GM19043 (cell line): ENCODE measurements around the gene TPRN.

Experiments
- ATAC-seq: cut with Tn5 transposase; IDR thresholded peaks from one replicate; pipeline ENCODE4 v1.9.1; 2021; ENCODE audit warnings: low read depth; ENCODE audit not compliant: unreplicated experiment

The TPRN gene

DNA sequence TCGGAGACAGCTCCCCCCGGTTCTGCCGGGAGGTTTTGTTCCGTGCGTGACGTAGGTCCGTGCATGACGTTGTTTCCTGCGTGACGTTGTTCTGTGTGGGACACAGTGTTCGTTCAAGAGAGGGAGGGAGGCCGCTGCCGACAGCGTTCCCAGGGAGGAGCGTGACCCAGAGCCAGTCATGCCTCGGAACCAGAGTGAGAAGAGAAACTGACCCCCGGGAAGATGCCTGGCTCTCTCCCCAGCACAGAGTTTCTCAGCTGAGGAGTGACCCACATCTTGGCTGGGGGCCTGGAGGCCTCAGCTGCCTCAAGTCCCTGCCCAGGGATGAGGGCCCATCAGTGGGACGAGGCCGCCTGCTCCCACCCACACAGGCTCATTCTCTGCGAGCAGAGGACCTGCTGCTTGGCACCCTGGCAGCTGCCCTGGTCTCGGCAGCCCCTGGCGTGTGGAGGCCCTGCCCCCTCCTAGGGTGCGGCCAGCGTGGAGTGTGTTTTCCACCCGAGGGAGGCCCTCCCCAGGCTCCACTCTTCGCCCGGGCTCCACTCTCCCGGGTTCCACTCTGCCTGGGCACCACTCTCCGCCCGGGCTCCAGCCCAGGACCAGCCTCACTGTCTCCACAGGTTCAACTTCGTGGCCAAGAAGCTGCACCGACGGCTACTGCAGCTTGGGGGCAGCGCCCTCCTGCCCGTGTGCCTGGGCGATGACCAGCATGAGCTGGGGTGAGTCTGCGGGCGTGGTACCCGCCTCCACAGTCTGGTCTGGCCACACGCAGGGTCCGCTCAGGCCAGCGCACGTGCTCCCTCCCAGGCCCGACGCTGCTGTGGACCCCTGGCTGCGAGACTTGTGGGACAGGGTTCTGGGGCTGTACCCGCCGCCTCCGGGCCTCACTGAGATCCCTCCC, 12.9 kb upstream of the TPRN start:
- no peak for ATAC-seq

DNA sequence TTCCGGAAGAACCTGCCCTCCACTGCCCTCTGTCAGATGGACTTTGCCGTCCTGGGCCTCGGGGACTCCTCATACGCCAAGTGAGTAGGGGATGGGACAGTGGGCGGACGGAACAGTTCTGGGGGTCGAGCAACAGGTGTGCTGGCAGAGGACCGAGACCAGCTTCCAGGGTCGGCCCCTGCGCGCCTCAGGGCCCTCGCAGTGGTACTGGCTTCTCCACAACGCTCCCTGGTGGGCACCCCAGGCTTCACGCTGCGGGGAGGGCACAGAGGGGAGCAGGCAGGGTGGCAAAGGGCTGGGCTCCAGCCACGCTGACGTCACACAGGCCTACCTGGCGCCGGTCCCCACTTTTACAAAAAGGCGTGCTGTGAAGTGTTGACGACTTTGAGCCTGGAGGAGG, 12.0 kb upstream of the TPRN start:
- no peak for ATAC-seq

DNA sequence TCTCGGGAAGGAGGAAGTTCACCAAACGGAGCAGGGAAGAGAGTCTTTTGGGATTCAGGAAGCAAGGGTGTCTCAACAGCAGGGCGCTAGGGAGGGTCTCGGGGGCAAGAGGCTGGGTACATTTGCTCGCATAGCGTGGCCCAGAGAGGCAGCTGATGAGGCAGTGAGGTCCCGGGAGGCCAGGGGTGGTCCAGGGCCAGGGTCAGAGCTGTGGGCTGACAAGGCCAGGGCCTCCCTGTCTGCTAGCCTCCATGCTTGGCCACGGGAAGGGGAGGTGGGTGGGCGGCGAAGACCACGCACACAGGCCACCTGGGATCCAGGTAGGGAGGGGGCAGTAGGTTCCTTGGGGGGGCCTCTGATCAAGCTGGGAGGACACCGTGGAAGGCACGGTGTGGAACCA, 11.0 kb upstream of the TPRN start:
- no peak for ATAC-seq

DNA sequence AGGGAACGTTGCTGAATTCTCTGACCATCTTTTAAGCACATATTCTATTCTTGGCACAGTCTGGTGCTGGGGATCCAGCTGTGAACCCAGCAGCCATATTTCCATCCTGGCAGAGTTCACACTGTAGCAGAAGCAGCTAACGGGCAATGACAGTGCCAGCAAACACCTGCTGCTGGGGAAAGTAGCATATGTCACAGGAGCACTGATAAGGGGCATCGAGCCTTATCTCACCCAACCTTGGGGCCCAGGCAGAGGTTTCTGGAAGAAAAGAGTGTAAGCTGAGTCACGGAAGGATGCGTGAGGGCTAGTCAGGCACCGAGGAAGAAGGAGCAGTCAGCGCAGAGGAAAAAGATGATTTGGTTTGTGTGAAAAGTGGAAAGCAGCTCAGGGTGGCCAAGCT, 6.1 kb upstream of the TPRN start:
- no peak for ATAC-seq

DNA sequence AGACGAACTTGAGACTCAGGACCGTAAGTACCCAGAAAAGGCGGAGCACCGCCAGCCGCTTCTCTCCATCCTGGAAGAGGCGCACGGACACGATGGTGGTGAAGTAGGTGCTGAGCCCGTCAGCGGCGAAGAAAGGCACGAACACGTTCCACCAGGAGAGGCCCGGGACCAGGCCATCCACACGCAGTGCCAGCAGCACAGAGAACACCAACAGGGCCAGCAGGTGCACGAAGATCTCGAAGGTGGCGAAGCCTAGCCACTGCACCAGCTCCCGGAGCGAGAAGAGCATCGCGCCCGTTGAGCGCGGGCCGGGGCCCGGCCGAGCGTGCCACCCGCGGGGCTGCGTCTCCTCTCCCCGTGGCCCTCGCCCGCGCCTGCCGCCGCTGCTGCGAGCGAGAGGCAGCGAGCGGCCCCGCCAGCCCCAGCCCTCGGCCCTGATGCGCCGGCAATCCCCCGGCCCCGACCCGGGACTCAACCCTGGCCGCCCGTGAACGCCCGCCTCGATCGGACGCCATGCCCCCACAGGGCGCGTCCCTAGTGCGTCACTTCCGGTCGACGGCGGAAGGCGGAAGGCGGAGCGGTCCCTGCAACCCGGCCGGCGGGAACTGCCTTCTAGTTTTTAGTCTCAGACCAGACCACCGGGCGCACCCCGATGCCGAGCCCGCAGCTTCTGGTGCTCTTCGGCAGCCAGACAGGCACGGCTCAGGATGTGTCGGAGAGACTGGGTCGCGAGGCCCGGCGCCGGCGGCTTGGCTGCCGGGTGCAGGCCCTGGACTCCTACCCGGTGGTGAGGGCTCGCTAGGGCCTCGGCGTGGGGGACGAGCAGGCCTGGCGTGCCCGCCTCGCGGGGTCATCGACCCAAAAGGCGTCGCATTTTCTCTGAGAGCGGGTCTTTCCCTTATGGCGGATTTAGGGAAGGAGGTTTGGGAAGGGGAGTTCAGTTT, 4.9 kb upstream of the TPRN start, which contains the start of the genes NDOR1 and TMEM203:
Gene NDOR1 (plus strand): TSS at position 575 of the 944 bp plus-strand sequence. CDS start 78 bp downstream, at position 653.
Gene TMEM203 (minus strand): TSS at position 523 of the 944 bp plus-strand sequence. CDS start 234 bp downstream, at position 289.
- no peak for ATAC-seq

DNA sequence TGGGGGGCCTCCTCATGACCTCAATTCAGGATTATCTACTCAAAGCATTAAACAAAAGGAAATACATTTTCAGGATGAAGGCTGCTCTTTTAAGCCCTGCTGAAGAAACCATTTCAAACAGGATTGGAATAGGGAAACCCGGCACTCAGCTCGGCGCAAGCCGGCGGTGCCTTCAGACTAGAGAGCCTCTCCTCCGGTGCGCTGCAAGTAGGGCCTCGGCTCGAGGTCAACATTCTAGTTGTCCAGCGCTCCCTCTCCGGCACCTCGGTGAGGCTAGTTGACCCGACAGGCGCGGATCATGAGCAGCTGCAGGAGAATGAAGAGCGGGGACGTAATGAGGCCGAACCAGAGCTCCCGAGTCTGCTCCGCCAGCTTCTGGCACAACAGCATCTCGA, 4.2 kb upstream of the TPRN start:
- no peak for ATAC-seq

DNA sequence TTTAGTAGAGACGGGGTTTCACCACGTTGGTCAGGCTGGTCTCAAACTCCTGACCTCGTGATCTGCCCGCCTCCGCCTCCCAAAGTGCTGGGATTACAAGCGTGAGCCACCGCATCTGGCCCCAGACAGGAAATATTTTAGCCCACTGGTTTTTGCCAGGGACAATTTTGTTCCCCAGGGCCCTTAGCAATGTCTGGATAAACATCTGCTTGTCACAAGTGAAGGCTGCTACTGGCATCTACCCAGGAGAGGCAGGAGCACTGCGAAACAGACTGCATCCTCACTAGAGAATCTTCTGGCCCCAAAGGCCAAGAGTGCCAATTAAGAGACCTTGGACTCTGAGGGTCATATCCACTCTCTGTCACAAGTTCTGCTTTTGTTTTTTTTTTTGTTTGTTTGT, 2.4 kb upstream of the TPRN start:
- no peak for ATAC-seq

DNA sequence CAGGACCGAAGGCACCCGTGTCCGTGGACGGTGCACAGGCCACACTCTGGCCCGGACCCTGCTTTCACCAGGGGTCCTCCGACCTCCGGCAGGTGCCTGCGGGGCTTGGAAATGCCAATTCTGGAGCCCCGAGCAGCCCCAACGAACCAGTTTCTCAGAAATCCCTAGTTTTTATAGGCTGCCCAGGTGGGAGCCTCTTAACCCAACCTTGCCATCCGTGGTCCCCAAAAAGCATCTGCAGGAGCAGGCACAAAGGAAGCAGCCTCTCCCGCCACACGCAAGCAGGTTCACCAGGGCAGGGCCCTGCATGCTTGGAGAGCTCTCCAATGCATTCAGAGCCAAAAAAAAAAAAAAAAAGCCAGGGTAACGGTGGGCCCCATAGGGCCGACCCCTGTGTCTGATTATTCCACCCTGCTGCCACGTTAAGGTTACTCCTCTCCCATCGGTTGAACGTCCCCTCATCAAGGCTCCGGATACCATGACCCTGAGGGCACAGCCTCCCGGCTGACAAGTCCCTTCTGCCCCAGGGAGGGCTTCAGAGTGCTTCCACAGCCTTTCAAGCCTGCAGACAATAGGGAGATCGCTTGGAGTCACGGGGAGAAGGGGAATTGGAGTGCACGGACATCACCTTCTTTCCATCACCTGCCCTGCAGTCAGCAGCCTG, 796 bp upstream of the TPRN start:
- no peak for ATAC-seq

DNA sequence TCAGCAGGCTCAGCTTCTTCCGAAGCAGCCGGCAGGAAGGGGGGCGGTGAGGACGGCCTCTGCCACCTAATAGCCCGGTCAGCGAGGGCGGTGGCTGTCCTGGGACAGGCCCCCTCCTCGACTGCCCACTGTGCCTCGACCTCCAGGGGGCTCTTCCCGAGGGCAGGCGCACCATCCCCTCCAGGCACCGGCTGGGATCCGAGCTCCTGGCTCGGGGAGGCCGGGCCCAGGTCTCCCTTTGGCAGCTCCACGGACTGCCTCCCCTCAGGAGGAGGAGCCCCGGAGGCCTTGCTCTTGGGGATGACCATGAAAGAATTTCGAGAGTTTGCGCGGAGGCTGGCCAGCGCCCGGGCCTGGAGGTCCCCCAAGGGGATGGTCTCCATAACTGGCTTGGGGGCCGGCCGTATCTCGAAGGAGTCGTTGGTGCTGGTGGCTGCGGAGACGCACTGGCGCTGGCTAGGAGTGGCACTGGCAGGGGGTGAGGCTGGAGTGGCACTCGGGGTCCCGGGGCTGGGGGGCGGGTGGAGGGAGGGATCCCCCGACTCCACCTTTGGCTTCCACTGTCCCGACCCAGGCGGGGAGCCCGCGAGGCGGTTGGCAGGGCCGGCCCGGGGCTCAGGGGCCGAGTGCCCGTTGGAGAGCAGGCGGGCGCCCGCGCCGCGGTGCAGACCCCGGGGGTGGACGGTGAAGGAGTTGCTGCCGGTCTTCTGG, 975 bp downstream of the TPRN start:
- ATAC-seq = no peak

DNA sequence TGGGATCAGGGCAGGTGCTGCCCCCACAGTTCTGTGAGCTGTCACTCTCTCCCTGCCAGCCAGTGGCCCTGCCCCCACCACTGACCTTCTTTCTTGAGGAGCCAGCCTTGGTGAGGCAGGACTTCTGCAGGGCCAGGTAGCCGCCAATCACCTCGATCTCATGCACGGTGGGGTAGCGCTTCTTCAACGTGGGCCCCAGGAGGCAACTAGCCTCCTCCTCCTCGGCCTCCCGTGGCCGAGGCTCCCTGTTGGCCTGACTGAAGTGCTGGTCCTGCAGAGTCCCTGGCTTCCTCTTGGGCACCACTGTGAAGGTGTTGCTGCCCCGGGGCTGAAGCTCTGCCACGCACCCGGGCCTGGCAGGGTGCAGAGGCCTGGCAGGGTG, 1.6 kb downstream of the TPRN start:
- ATAC-seq = no peak

DNA sequence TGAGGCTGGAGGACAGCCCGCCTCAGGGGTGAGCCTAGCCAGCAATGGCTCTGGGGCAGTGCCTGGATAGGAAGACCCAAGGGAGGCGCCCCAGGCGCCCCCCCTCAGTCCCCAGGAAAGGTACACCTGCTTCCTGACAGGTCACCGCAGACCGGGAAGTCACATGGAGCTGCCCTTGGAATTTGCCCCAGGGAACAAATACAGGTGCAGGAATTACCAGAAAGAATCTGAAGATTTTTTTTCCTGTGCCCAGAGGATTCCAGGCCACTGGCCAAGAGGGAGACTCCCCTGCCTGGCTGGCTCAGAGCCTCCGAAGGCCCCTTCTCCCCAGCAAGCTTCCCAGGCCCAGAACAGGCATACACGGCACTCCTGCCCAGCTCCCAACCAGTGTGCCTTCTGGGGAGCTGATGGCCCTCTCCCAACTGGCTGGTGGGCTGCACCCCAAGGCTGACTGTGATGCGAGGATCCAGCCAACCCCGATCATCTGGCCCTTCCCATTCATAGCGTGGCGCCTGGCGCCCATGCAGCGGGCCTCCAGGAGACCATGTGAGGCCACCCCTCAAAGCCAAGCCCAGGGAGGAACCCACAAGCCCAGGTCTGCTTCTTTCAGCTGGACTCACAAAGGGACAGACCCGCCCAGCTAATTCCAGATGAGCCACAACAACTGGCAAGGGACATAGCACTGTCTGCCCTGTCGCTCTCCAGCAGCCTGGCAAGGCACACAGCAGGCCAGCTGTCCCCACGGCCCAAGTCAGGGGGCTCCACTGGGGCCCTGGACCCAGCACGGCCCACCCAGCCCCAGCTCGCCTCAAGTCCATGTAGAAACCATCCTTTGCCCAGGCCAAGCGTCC, 2.3 kb downstream of the TPRN start:
- no peak for ATAC-seq

DNA sequence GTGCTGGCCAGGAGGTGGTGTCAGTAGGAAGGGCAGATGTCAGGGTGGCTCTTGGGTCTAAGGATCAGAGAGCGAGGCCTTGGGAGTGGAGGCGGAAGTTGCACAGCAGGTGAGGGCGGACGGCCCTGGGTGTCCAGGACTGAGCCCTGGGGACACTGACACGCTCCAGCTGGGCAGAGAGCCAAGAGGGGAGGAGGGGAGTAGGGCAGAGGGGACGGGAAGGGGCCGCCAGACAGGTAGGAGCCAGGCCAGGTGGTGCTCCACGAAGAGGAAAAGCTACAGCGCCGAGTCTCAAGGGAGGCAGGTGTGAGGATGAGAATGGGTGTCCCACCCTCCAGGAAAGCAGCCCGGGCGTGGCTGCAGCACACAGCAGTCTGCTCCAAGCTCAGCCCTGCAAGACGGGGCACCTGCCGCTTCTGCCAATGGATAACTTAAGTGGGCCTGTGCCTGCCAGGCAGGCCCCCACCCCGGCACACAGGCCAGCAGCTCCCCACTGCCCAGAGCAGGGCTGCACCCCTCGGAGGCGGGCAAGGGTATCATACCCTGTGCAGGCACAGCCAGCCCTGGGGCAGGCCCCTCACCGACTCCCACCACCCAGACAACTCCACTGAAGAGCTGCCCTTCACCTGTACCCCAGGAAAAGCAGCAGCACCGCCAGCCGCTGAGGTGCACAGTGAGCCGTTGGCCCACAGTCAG, 4.9 kb downstream of the TPRN start:
- no peak for ATAC-seq

DNA sequence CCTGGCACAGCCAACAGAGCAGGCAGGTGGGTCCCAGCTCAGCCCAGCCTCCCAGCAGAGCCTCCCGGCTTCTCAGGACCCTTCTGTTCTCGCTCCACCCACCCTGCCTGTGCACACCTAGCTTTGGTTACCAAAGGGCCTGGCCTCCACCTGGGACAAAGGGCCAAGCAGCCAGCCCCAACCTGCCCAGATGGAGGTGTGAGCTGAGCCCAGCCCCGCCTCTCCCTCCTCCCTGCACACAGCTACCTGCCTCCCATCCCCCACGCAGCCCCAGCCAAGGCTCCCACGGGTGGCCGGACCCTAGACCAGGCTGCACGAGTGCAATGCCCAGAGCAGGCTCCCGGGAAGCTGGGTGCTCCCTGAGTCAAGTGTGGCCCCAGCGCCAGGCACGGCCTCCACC, 5.6 kb downstream of the TPRN start:
- no peak for ATAC-seq

DNA sequence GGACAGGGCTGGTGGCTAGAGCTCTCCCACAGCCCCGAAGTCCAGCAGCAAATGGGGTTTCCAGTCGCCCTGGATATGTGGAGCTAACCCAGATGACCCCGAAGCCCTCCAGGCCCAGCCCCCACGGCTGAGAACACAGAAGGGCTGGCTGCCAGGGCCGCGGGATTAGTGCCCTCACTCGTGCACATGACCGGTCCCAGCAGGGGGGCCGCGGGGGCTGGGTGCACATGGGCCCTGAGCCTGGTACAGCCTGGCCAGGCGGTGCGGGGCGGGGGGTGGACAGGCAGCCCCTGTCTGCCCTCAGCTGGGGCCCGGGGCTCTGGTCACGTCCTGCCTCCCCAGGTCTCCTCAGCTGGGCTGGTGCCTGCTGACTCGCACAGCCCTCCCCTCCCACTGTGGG, 6.2 kb downstream of the TPRN start:
- no peak for ATAC-seq

DNA sequence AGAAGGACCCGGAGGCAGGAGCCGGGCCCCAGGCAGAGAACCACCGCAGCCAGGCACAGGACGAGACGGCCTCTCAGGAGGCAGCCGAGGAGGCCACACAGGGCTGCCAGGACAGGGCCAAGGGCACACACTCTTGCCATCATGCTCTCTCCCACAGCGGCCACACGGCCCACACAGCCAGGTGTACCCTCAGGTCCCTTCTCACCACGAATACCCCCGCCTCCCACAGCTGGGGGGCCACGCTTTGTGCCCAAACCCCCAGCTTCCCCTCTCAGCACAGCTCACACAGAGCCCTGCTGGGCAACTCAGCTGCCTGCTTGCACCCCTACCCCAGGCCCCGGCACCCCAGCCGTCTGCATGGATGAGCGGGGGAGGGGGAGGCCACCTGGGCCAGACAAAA, 6.8 kb downstream of the TPRN start:
- ATAC-seq = no peak

DNA sequence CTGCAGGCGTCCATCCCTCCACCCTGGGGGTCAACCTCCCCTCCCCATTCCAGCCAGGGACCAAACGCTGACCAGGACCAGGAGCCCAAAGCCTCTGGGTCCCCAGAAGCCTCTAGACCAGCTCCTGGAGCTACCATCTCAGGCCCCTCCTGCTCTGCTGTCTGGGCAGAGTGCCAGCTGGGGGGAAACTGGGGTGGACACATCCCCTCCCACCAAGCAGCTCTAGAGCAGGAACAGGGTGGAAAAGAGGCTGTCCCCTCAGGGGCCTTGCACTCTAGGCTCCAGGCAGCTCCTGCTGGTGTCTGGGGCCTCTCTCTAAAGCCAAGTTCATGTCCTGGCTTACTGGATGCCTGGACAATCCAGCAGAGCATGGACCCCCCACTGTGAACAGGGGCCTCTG, 7.7 kb downstream of the TPRN start:
- no peak for ATAC-seq

DNA sequence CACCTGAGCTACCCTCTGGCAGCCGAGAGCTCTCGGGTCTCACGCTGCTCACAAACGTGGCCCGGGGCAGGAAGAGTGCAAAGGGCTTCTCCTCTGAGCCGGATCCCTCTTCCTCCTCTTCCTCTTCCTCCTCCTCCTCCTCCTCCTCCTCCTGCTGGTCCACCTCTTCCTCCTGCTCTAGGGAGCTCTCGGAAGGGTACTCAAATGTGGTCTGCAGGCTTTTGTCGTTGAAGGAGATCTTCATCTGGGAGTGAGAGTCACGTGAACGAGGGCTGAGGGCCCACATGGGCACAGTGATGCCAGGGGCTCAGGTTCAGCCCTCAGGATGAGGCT, 8.1 kb downstream of the TPRN start:
- no peak for ATAC-seq

DNA sequence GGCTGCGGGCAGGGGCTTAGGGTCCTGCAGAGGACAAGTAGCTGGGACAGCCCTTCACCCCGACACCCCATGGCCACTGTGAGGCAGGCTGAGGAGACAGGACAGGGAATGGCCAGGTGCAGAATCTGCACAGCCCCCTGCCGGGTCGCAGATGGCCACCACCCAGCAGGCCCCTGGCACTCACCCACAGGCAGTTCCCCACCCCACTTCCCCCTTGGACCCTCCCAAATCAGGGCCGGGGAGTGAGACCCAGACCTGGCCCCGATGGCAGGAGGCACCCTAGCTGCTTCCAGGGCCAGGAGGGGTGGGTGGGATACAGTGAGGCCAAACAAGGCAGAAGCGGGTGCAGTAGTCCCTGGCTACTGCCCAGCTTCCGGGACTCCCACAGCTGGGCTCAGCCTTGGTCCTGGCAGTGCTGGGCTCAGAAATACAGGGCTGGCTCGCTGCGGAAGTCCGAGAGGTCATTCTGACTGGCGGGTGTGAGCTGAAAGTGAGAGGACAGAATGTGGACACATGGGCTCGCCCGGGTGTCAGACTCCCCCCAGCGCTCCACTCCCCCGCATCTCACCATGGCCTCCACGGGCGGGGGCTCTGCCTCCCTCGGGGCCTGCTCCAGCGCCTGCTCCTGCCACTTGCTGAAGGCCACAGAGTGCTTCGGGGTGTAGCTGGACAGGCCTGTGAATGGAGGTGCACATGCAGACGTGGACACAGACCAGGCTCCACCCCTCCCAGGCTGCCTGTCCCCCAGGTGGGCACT, 8.7 kb downstream of the TPRN start:
- no peak for ATAC-seq
